Measurements from ENCODE around the gene ZNF680.
"Not testable (repeated sequence)": the region's sequence is repeated elsewhere in the genome, so short reads cannot be mapped to it uniquely, and the experiment has no call there.

Gene ZNF680

GRCh38 chr7:64562626-64563278, at the start of gene ZNF680:
Gene ZNF680, minus strand, starts transcription at chr7:64563071. Its CDS starts 117 bp downstream, at chr7:64562954.
- DNase-seq (ENCODE audit: low spot score), result peak; percentile 57

- no peak for DNase-seq (ENCODE audit: low spot score)
These were observed 49.6 kb upstream of the ZNF680 start for GRCh38 chr7:64612452-64612851.

- DNase-seq (ENCODE audit: low spot score), result no peak
These were observed 48.8 kb upstream of the ZNF680 start for GRCh38 chr7:64611717-64612116.

GRCh38 chr7:64610997-64611396, 48.1 kb upstream of the ZNF680 start:
- DNase-seq (ENCODE audit: low spot score), result no peak

- DNase-seq (ENCODE audit: low spot score), result no peak
These were observed 45.4 kb upstream of the ZNF680 start for GRCh38 chr7:64608116-64608910.

GRCh38 chr7:64606385-64606784, 43.5 kb upstream of the ZNF680 start:
- DNase-seq (ENCODE audit: low spot score), result no peak

GRCh38 chr7:64603271-64603670, 40.4 kb upstream of the ZNF680 start:
- no peak for DNase-seq (ENCODE audit: low spot score)

GRCh38 chr7:64602518-64602917, 39.6 kb upstream of the ZNF680 start:
- no peak for DNase-seq (ENCODE audit: low spot score)

- DNase-seq (ENCODE audit: low spot score), result no peak
These were observed 39.2 kb upstream of the ZNF680 start for GRCh38 chr7:64602086-64602485.

GRCh38 chr7:64599359-64599758, 36.5 kb upstream of the ZNF680 start:
- DNase-seq (ENCODE audit: low spot score), result no peak

GRCh38 chr7:64590971-64591370, 28.1 kb upstream of the ZNF680 start:
- DNase-seq (ENCODE audit: low spot score), result no peak

- no peak for DNase-seq (ENCODE audit: low spot score)
These were observed 19.3 kb upstream of the ZNF680 start for GRCh38 chr7:64581926-64582894.

GRCh38 chr7:64581391-64581790, 18.5 kb upstream of the ZNF680 start:
- no peak for DNase-seq (ENCODE audit: low spot score)

GRCh38 chr7:64574540-64575099, 11.7 kb upstream of the ZNF680 start:
- no peak for DNase-seq (ENCODE audit: low spot score)

- DNase-seq (ENCODE audit: low spot score), result not testable (repeated sequence)
These were observed 7.4 kb upstream of the ZNF680 start for GRCh38 chr7:64570284-64570605.

- not testable (repeated sequence) for DNase-seq (ENCODE audit: low spot score)
These were observed 6.8 kb upstream of the ZNF680 start for GRCh38 chr7:64569372-64570283.

- DNase-seq (ENCODE audit: low spot score), result no peak
These were observed 630 bp downstream of the ZNF680 start for GRCh38 chr7:64562256-64562625.

- no peak for DNase-seq (ENCODE audit: low spot score)
These were observed 3.7 kb downstream of the ZNF680 start for GRCh38 chr7:64559206-64559605.

- DNase-seq (ENCODE audit: low spot score), result no peak
These were observed 4.1 kb downstream of the ZNF680 start for GRCh38 chr7:64558781-64559180.

GRCh38 chr7:64558323-64558705, 4.6 kb downstream of the ZNF680 start:
- DNase-seq (ENCODE audit: low spot score), result no peak
